Common myeloid progenitor, CD34-positive (primary cell): ENCODE results near the gene SRC.
"Not testable (repeated sequence)": the region's sequence is repeated elsewhere in the genome, so short reads cannot be mapped to it uniquely, and the experiment has no call there.

ENCODE experiments used
- CTCF ChIA-PET: fragments of 350-600 bp; sonication (Branson Sonifier 250); formaldehyde crosslinking; loops from one replicate; lab custom pipeline; 2021; ENCODE audit warnings: antibody characterized with exemption; lab: Charles Lee
- POLR2A ChIA-PET: fragments of 350-600 bp; sonication (Branson Sonifier 250); formaldehyde crosslinking; loops from one replicate; lab custom pipeline; 2021; ENCODE audit warnings: antibody characterized with exemption; lab: Charles Lee
- DNase-seq, 3 donors: peaks; one replicate each; pipeline versions ENCODE4 v3.0.0 to v3.0.0-alpha.2; 2013
- H3K27ac ChIP-seq, 2 experiments: 1 replicate in 1 of 2; 2 replicates in 1 of 2; pipeline ENCODE4 v1.7.0; 2013; ENCODE audit warnings: inconsistent platforms in 2 of 2, low read length in 2 of 2, mild to moderate bottlenecking in 2 of 2, low read depth in 1 of 2, moderate library complexity in 1 of 2; ENCODE audit not compliant: severe bottlenecking in 2 of 2, insufficient read depth in 1 of 2, poor library complexity in 1 of 2
- H3K27me3 ChIP-seq, 5 experiments: replicated peaks in 2 of 5; 1 replicate in 3 of 5; 2 replicates in 2 of 5; pipeline versions ENCODE4 v1.6.1 to v1.7.0; 2013; ENCODE audit warnings: low read length in 4 of 5, mild to moderate bottlenecking in 2 of 5, moderate library complexity in 2 of 5, inconsistent platforms in 1 of 5; ENCODE audit not compliant: insufficient read depth in 5 of 5, control insufficient read depth in 4 of 5
- H3K36me3 ChIP-seq, 4 experiments: 1 replicate in 2 of 4; 2 replicates in 2 of 4; pipeline versions ENCODE4 v1.6.1 to v1.7.0; 2013; ENCODE audit warnings: low read length in 3 of 4, control low read depth in 1 of 4, mild to moderate bottlenecking in 1 of 4; ENCODE audit not compliant: control insufficient read depth in 4 of 4, insufficient read depth in 4 of 4
- H3K4me1 ChIP-seq, 4 experiments: 1 replicate in 3 of 4; 2 replicates in 1 of 4; pipeline versions ENCODE4 v1.6.1 to v1.7.1; 2013; ENCODE audit warnings: low read length in 3 of 4, mild to moderate bottlenecking in 3 of 4, control low read depth in 1 of 4, inconsistent platforms in 1 of 4, moderate library complexity in 1 of 4; ENCODE audit not compliant: control insufficient read depth in 4 of 4, insufficient read depth in 4 of 4; ENCODE audit errors: control extremely low read depth in 1 of 4
- H3K4me3 ChIP-seq, 7 experiments: 1 replicate in 4 of 7; 2 replicates in 3 of 7; pipeline versions ENCODE4 v1.5.1 to v1.7.0; 2013; ENCODE audit warnings: mild to moderate bottlenecking in 7 of 7, low read length in 6 of 7, moderate library complexity in 6 of 7, inconsistent platforms in 2 of 7, low read depth in 2 of 7, control low read depth in 1 of 7; ENCODE audit not compliant: insufficient read depth in 4 of 7, control insufficient read depth in 1 of 7; ENCODE audit errors: extremely low read depth in 1 of 7
- H3K9me3 ChIP-seq, 5 experiments: 1 replicate in 4 of 5; 2 replicates in 1 of 5; pipeline versions ENCODE4 v1.6.1 to v1.7.1; 2013; ENCODE audit warnings: low read length in 4 of 5, mild to moderate bottlenecking in 2 of 5, inconsistent platforms in 1 of 5, low read depth in 1 of 5, moderate library complexity in 1 of 5; ENCODE audit not compliant: control insufficient read depth in 4 of 5, insufficient read depth in 2 of 5; ENCODE audit errors: control extremely low read depth in 1 of 5
- WGBS: methylation state at CpG from one replicate; pipeline ENCODE4 v1.1.5; 2013; ENCODE audit not compliant: insufficient coverage; 5-methylcytosine and 5-hydroxymethylcytosine counted together

Gene SRC

GRCh38 chr20:37334450-37334849, 11.5 kb upstream of the SRC start:
- CTCF ChIA-PET = interaction anchor here (0.6 kb wide), 1 partner anchor 136 kb away, joined by 3 read pairs; no protein-coding TSS in a partner anchor
- Histone ChIP-seq H3K4me1 (peaks cover 8 to 43% (median 24%) of the 10 kb centered on the region in 4 experiments), H3K36me3 (no peaks in the 10 kb centered on the region), H3K4me3 (no peak overlapping the region), H3K9me3 (no peaks in the 10 kb centered on the region), H3K27ac (no peak overlapping the region), H3K27me3 (no peaks in the 10 kb centered on the region)
- WGBS = 100% methylated on average over 1 of the region's 2 CpGs
- DNase-seq = no peak
- POLR2A ChIA-PET = no interaction called here

DNA sequence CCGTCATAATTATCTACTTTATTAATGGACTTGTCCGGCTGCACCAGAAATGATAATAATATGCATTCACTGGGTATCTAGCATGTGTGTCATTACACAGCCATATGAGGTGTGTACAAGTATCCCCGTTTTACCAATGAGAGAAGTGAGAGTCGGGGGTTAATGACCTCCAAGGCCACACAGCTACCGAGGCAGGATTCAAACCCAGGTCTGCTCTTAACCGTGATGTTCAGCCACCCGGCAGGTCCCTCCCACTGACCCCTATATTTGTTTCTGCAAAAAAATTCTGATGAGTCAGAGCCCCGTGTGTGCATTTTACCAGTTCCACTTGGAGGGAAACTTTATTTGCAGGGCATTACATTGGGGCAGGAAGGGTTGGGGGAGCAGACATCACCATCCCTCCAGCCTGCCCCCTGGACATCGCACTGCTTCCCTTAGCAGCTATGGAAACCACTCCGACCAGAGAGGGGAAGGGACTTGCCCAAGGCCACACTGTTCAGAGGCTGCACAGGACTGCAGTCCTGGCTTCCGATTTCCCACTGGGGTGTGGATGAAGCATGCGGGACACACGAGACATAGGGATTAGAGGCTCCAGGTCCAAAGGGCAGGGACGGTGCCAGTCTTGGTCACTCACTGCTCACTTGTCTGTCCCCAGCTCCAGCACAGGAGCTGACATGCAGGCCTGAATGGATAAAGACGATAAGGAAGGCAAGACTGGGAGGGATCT, 10.1 kb upstream of the SRC start:
- H3K4me1 ChIP-seq = peaks cover 8 to 43% (median 24%) of the 10 kb centered on the region in 4 experiments
- peak in 2 of 3 donors; percentile 64 to 71 for DNase-seq
- no peaks in the 10 kb centered on the region for H3K36me3 ChIP-seq
- peak overlapping the region in 2 of 7 experiments; percentile 3 to 8 for H3K4me3 ChIP-seq
- WGBS = 53% methylated on average over 12 of the region's 15 CpGs
- peak overlapping the region in 1 of 2 experiments; percentile 49 for H3K27ac ChIP-seq
- no peaks in the 10 kb centered on the region for H3K9me3 ChIP-seq
- CTCF ChIA-PET = interaction anchor here (0.5 to 1.5 kb wide), 3 partner anchors 18 to 48 kb away, joined by 3 to 4 read pairs (median 4); no protein-coding TSS in a partner anchor
- H3K27me3 ChIP-seq = no peaks in the 10 kb centered on the region
- POLR2A ChIA-PET = interaction anchor here (1.3 kb wide), 1 partner anchor 65 kb away, joined by 3 read pairs; no protein-coding TSS in a partner anchor

DNA sequence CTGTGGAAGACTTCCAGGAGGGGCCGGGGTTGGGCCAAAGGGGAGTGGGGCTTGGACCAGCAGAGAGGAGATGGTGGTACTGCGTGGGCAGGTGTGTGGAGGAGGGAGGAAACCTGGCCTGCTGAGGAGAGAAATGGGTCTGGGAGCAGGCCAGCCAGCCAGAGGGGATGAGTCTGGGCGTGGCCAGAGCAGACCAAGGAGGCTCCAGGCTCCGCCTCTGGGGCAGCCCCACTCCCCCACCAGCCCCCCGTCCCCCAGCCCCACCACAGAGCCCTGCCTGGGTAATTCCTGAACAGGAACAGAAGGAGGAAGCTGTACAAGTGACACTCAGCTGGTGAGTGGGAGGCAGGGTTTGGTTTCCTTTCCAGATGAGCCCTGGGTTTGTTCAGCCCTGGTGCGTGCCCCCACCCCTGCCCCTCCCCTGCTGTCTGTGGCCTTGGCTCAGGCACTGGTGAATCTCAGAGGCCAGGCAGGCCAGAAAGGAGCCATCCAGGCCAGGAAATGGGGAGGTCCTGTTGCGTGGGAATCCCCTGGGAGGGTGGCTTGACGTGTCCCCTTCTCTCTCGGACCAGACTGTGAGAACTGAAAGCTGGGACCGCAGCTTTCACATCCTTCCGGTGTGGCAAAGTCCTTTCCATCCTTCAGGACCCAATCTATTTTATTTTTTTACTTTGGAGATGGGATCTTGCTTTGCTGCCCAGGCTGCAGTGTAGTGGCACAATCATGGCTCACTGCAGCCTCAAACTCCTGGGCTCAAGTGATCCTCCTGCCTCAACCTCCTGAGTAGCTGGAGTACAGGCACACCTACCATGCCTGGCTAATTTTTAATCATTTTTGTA, 9.4 kb upstream of the SRC start:
- 5% methylated on average over 7 of the region's 11 CpGs for WGBS
- H3K36me3 ChIP-seq = no peaks in the 10 kb centered on the region
- CTCF ChIA-PET = interaction anchor here (0.5 to 1.5 kb wide), 6 partner anchors 12 to 56 kb away, joined by 3 to 5 read pairs (median 4); no protein-coding TSS in a partner anchor

DNA sequence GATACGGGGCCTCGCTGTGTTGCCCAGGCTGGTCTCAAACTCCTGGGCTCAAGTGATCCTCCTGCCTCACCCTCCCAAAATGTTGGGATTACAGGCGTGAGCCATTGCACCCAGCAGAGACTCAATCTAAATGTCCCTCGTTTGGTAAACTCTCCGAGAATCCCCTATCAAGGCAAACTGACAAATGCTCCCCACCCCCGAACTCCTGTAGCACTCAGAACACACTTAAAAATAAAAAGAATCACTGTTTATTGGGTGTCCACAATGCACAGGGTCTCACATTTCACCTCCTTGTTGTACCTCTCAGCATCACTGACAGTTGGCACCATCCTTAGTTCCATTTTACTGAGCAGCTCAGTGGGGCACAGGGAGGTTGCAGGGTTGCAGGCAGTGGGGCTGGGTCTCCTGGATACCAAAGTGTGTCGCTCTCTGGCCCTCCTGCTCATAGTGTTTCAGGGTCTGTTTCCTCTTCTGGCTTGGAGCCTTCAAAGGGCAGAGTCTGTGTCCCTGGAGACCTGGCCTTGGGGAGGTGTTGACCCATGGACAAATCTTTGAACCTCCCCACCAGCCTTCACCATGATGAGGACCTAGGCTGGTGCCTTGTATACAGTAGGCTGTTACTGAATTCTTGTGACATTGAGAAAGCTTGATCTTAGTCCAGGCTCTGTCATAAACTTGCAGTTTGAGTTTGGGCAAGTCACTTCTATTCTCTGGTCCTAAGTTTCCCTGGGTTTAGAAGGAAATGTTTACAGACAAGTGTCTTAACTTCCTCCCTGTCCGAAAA, 8.5 kb upstream of the SRC start:
- Histone ChIP-seq H3K27ac (no peak overlapping the region), H3K4me1 (peaks cover 8 to 37% (median 24%) of the 10 kb centered on the region in 4 experiments), H3K27me3 (no peaks in the 10 kb centered on the region), H3K4me3 (peak overlapping the region in 1 of 7 experiments; percentile 62), H3K9me3 (no peaks in the 10 kb centered on the region), H3K36me3 (no peaks in the 10 kb centered on the region)
- peak in 1 of 3 donors; percentile 21 for DNase-seq
- POLR2A ChIA-PET = interaction anchor here (1.0 to 1.3 kb wide), 2 partner anchors 47 to 67 kb away, joined by 3 read pairs; no protein-coding TSS in a partner anchor
- 84% methylated on average over 7 of the region's 8 CpGs for WGBS
- CTCF ChIA-PET = interaction anchor here (0.7 to 1.4 kb wide), 4 partner anchors 11 to 57 kb away, joined by 3 to 5 read pairs (median 4); no protein-coding TSS in a partner anchor

More for the DNA sequence above, 9.4 kb upstream of the SRC start:
- Histone ChIP-seq H3K4me1 (peaks cover 8 to 43% (median 24%) of the 10 kb centered on the region in 4 experiments), H3K9me3 (no peaks in the 10 kb centered on the region), H3K27ac (peak overlapping the region in 1 of 2 experiments; percentile 49), H3K27me3 (no peaks in the 10 kb centered on the region), H3K4me3 (peak overlapping the region in 1 of 7 experiments; percentile 62)
- POLR2A ChIA-PET = interaction anchor here (0.5 to 1.3 kb wide), 3 partner anchors 20 to 66 kb away, joined by 3 read pairs; no protein-coding TSS in a partner anchor
- peak; percentile 79 to 97 (median 96) for DNase-seq

GRCh38 chr20:37338380-37338779, 7.6 kb upstream of the SRC start:
- H3K27ac ChIP-seq, CTCF ChIA-PET, H3K27me3 ChIP-seq, DNase-seq, H3K9me3 ChIP-seq, POLR2A ChIA-PET, H3K4me3 ChIP-seq, H3K36me3 ChIP-seq: not testable (repeated sequence)
- WGBS = 100% methylated on average over 5 of the region's 8 CpGs
- peaks cover 8 to 46% (median 25%) of the 10 kb centered on the region in 4 experiments for H3K4me1 ChIP-seq

GRCh38 chr20:37339208-37339607, 6.7 kb upstream of the SRC start:
- CTCF ChIA-PET = no interaction called here
- H3K27ac ChIP-seq = no peak overlapping the region
- POLR2A ChIA-PET = no interaction called here
- DNase-seq = no peak
- H3K4me1 ChIP-seq = peaks cover 8 to 46% (median 27%) of the 10 kb centered on the region in 4 experiments
- no peak overlapping the region for H3K4me3 ChIP-seq
- H3K36me3 ChIP-seq = no peaks in the 10 kb centered on the region
- no CpG with 5 or more reads among the region's 4 CpGs for WGBS
- no peaks in the 10 kb centered on the region for H3K27me3 ChIP-seq
- no peaks in the 10 kb centered on the region for H3K9me3 ChIP-seq
